ENCODE results near the gene LSR. TPM values are rescaled to one million over a fixed set of nuclear protein-coding genes. Genes with fewer than 3 reads are reported as not detected.
"Not testable (repeated sequence)": the region's sequence is repeated elsewhere in the genome, so short reads cannot be mapped to it uniquely, and the experiment has no call there.

The LSR gene
- total RNA-seq, 1 donor from 2014 or later: 3.4 TPM

DNA sequence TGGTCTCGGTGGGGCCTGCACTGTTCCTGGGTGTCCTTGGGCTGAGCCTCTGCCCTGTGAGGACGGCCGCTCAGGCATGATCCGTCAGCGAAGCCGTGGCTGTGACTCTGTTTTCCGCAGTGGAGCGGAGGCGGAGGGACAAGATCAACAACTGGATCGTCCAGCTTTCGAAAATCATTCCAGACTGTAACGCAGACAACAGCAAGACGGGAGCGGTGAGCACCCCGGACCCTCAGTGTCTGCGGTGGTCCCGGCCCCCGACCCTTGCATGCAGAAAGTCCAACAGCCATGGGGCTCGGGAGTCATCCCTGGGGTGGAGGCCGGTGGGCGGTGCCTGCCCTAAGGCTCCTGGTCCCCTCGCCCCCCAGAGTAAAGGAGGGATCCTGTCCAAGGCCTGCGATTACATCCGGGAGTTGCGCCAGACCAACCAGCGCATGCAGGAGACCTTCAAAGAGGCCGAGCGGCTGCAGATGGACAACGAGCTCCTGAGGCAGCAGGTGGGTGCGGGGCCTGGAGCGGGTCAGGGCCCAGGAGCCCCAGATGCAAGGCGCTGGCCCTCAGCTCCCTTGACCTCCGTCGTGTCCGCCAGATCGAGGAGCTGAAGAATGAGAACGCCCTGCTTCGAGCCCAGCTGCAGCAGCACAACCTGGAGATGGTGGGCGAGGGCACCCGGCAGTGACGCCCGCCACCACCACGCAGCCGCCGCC is 29.9 kb downstream of the LSR start:
- no peak for DNase-seq (ENCODE audit: low spot score)
- intact Hi-C loops (cut with DNase I): no loop called here

GRCh38 chr19:35279374-35279773 is 30.6 kb downstream of the LSR start:
- intact Hi-C loops (cut with DNase I): no loop called here
- no peak for DNase-seq (ENCODE audit: low spot score)

DNA sequence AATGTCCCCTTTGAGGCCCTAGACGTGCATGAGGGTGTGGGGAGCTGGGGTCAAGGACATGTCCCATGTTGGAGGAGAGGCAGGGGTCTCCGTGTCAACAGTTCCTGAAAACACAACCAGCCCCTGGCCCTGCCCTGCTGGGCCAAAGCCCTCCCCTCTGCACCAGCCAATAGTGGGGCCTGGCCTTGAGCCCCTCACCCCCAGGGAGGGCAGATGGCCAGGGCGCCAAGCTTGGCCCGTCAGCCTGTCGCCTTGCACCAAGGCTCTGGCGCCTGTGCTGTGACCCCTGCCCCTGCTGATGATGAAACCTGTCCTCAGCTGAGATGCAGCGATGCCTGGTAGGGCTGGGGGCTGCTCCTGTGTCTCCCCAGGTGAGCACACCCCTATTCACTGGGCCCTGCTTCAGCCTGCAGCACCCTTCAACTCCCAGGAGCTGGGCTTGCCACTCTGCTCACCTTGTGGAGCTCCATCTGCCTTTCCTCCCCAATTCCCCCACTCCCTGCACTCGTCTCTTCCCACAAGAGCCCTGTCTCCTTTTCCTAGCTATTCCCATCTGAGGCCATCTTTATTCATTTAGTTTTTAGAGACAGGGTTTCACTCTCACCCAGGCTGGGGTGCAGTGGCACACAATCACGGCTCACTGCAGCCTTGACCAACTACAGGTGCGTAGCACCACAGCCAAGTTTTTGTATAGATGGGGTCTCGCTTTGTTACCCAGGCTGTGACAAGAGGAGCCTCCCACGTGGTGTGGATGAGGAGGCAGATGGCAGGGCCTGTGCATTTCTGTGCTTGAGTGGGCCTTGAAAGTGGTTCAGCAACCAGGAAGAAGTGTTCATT is 31.4 kb downstream of the LSR start:
- no peak for DNase-seq (ENCODE audit: low spot score)
- intact Hi-C loops (cut with DNase I): no loop called here

DNA sequence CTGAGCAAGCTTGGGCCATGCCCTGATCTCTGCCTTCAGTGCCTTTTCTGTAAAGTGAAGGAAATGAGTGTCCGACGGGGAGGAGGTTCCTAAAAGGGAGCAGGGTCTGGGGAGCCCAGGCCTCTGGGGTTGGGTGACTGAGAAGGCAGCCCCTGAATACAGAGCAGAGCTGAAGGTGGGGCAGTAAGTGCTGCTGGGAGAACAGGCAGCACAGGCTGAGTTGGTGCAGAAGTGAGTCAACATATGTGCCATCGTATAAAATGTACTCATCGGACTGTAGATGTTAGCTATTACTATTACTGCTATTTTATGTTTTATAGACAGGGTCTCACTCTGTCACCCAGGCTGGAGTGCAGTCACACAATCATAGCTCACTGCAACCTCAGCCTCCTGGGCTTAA is 32.5 kb downstream of the LSR start:
- intact Hi-C loops (cut with DNase I): no loop called here
- no peak for DNase-seq (ENCODE audit: low spot score)

DNA sequence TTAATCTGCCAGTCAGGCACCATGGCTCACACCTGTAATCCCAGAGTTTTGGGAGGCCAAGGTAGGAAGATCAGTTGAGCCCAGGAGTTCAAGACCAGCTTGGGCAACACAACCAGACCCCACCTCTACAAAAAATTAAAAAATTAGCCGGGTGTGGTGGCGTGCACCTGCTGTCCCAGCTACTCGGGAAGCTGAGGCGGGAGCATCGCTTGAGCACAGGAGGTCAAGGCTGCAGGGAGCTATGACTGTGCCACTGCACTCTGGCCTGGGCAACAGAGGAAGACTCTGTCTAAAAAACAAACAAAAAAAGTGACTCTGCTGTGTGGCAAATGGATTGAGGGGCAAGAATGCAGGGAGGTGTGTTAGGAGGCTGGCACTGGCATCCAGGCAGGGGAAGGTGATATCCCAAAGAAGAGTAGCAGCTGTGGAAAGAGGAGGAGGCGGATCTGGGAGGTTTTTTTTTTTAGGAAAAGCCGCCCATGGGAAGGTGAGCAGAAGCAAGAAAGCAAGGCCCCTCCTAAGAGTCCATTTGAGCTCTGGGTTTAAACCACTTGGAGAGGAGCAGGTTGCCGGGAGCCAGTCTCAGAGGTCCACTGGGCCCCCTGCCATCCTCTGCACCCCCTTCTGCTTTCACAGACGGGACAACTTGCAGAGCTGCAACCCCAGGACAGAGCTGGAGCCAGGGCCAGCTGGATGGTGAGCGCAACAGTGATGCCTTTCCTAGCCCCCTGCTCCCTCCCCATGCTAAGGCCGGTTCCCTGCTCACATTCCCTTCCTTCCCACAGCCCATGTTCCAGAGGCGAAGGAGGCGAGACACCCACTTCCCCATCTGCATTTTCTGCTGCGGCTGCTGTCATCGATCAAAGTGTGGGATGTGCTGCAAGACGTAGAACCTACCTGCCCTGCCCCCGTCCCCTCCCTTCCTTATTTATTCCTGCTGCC is 35.6 kb downstream of the LSR start:
- DNase-seq (ENCODE audit: low spot score): no peak
- intact Hi-C loops (cut with DNase I): no loop called here

- intact Hi-C loops (cut with DNase I): no loop called here
- no peak for DNase-seq (ENCODE audit: low spot score)
Observed at GRCh38 chr19:35285095-35285449, 36.3 kb downstream of the LSR start.

GRCh38 chr19:35285465-35285864 is 36.7 kb downstream of the LSR start:
- intact Hi-C loops (cut with DNase I); DNase-seq (ENCODE audit: low spot score): not testable (repeated sequence)

DNA sequence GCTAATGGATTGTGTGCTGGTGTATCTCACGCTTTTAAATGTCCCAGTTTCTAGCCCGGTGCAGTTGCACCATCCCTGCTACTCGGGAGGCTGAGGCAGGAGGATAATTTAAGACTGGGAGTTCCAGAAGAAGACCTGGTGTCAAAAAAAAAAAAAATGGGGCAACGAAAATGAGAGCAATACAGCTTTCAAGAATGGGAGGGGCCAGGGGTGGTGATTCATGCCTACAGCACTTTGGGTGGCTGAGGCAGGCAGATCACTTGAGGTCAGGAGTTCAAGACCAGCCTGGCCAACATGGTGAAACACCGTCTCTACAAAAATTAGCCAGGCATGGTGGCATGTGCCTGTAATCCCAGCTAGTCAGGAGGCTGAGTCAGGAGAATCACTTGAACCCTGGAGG is 37.3 kb downstream of the LSR start:
- DNase-seq (ENCODE audit: low spot score); intact Hi-C loops (cut with DNase I): not testable (repeated sequence)

DNA sequence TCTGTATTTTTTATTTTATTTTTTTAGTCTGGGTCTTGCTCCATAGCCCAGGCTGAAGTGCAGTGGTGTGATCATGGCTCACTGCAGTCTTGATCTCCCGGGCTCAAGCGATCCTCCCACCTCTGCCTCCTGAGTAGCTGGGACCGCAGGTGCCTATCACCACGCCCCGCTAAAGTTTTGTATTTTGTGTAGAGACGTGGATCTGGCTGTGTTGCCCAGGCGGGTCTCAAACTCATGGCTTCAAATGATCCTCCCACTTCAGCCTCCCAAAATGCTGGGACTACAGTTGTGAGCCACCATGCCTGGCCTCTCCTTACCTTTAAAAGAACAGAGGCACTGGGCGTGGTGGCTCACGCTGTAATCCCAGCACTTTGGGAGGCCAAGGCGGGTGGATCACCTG is 38.9 kb downstream of the LSR start:
- intact Hi-C loops (cut with DNase I): no loop called here
- DNase-seq (ENCODE audit: low spot score): no peak

DNA sequence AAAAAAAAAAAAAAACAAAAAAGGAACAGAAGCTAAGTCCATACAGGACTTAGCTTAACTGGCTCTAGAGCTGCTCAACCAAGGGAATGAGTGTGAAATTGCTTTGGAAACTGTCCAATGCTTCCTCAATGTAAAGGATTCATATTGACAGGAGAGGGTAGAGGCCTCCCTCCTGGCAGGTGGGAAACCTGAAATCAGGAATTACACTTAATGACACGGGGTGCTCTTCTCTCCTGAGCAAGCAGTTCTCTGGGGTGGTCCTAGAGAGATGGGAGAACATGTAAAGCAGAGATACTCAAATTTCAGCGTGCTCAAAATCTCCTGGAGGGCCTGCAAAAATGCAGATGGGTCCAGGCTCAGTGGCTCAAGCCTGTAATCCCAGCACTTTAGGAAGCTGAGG is 39.5 kb downstream of the LSR start:
- intact Hi-C loops (cut with DNase I): no loop called here
- no peak for DNase-seq (ENCODE audit: low spot score)

- intact Hi-C loops (cut with DNase I): no loop called here
- DNase-seq (ENCODE audit: low spot score): no peak
Observed at GRCh38 chr19:35288906-35289305, 40.1 kb downstream of the LSR start.

DNA sequence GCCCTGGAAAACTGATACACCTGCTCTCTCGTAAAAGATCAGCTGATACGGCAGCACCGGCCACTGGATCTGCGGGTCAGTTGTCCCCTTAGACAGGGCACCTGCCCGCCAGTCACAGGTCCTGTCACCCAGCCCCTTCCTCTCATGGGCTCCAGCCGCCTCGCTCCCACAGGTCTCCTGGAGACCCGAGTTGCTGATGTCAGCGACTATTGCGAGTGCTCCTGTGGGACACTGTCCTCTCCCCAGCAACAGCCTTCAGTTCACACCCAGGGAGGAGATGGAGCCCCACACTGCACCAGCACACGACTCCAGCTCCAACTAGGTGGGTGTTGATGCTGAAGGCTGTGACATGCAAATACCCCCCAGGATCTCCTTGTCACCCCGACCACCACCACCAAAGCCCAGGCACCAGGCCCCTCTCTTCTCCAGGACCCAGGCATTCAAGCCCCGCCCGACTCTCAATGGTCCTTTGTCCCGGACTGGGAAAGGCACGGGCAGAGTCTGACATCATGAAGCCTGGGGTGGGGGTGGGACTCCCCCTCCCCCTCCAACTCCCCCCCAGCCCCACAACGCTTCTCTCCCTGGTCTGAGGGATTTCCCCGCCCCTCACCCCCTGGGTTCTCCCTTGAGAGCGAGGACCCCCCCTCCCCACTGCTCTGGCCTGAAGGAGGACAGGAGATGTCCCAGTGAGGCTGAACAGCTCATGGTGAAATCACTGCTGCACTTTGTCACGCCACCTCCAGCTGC is 41.8 kb downstream of the LSR start:
- DNase-seq (ENCODE audit: low spot score): no peak
- intact Hi-C loops (cut with DNase I): no loop called here

DNA sequence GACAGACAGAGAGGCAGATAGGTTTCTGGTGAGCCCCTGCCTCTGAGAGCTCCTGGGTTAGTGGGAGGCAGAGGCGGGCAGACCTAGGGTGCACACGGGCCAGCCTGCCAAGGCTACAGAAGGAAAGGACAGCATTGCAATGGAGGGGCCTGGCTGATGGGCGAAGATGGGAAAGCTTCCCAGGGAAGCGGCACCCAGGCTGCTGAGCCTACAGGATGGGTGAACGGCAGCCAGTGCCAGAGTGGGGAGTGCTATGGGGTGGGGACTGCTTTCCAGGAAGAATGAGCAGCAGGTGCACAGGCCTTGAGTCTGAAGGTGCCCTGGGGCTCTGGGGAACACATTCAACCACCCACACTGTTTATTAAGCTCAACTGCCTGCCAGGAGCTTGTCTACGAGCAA is 42.5 kb downstream of the LSR start:
- no peak for DNase-seq (ENCODE audit: low spot score)
- intact Hi-C loops (cut with DNase I): no loop called here

DNA sequence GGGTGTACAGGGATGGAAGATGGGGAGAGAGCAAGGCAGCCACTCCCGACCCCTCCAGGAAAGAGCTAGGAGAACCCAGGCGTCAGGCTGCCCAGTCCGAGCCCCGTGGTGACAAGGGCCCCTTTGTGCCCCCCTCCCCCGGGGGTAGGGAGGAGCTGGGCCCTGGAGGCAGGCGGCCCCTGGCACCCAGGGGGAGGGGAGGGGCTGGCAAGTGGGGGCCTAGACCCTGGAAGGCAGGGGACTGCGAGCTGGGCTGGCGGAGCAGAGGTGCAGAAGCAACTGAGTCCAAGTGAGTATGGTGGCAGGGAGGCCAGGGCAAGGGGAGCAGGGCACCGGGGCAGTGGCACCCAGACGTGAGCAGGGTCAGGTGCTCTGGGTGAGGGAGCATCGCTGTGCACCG is 43.1 kb downstream of the LSR start, which contains the start of gene MAG:
TSS of gene MAG (plus strand) at position 246 of the 400 bp plus-strand sequence. CDS start 3,248 bp downstream, outside the sequence.
- DNase-seq (ENCODE audit: low spot score): no peak
- intact Hi-C loops (cut with DNase I): no loop called here

DNA sequence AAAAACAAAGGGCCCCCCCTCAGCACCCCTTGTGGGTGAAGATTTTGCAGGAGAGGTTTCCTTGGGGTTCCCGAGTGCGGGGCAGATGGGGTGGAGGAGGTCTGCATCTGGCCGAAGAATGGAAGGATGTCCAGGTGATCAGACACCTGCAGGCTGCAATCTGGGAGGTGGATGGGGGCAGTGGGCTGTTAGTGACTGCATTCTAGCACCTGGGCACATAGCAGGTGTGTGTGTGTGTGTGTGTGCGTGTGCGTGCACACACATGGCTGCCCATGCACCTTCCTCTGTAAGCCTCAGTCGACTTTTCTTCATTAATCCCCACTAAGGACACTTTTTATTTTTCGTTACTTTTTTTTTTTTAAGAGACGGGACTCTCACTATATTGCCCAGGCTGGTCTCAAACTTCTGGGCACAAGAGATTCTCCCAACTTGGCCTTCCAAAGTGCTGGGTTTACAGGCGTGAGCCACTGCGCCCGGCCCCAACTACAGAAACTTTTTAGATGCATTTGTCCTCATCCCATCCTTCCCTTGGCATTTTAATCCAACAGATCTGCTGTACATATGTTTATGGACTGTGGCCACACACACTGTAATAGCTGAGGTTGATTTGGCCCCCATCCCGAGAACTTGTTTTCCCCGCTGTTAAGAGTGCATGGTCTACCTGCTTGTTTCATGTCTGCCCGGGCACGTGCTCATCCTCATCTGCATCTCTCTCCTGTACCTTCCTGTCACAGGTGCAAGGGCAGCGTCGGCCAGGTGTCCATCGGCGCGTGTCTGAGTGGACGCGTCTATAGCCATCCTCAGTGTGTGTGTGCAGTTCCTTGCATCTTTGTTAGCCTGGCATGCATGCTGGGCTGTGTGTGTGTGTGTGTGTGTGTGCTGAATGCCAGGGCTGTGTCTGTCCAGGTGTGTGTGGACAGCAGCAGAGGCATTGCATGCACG is 43.9 kb downstream of the LSR start:
- no peak for DNase-seq (ENCODE audit: low spot score)
- intact Hi-C loops (cut with DNase I): no loop called here

DNA sequence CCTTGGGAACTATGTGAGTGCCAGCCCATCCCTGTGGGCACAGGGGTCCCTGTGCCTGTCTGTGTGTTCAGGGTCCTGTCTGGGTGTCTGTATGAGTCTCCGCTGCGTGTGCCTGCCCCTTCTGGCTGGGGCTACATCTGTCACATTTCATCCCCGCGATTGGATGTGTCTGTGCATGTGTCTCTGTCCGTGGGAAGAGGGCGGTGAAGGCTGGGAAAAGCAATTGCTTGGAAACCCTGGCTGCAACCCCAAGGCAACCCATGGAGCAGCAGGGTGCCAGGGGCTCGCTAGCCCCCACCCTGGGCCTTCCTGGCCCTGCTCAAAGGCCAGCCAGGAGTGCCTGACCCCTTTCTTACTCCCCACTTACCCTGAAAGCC is 44.5 kb downstream of the LSR start:
- no peak for DNase-seq (ENCODE audit: low spot score)
- intact Hi-C loops (cut with DNase I): no loop called here

DNA sequence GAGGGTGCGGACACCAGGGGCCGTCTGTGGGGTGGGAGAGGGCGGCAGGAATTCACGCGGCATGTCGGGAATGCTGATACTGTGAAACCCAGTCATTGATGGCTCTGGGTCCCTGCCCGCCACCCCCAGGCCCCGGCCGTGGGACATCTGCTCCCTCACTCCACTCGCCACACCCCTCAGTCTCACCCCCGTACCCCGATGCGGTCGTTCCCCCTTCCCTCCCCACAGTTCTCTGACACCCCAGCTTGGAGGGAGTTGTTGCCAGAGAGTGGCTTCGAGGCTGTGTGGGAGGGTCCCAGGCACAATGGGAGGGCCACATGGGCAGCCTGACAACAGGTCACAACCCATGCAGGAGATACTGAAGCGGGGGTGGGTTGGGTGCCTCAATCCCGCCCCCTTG is 45.0 kb downstream of the LSR start:
- intact Hi-C loops (cut with DNase I): no loop called here
- DNase-seq (ENCODE audit: low spot score): no peak

DNA sequence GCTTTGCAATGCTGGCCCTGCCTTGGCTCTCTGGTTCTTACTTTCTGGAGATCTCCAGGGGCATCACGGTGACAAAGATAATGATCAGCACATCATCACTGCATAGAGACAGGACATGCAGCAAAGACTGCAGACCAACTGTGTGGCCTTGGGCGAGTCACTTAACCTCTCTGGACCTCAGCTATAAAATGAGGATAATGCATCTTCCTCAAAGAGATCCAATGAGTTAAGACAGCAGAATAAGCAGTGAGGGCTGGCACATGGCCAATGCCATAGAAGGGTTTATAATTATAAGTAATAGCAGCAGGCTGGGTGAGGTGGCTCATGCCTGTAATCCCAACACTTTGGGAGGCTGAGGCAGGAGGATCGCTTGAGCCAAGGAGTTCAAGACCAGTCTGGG is 45.5 kb downstream of the LSR start:
- intact Hi-C loops (cut with DNase I): no loop called here
- DNase-seq (ENCODE audit: low spot score): no peak

Measured in cardiac septum (tissue), 1 donor.